RKO (cell line): ENCODE measurements around the gene SH3GLB1.

Source experiments
- DNase-seq: peaks from one replicate; pipeline ENCODE4 v3.0.0-alpha.2; 2016; ENCODE audit warnings: low spot score

The SH3GLB1 gene

GRCh38 chr1:86739648-86740509 is 35.5 kb downstream of the SH3GLB1 start:
- DNase-seq = no peak

- DNase-seq = peak; percentile 39
Observed at GRCh38 chr1:86741947-86742572, 37.7 kb downstream of the SH3GLB1 start.

GRCh38 chr1:86747304-86747703 is 42.9 kb downstream of the SH3GLB1 start:
- DNase-seq = no peak

- no peak for DNase-seq
Observed at GRCh38 chr1:86748622-86749373, 44.4 kb downstream of the SH3GLB1 start.

- DNase-seq = peak; percentile 7
Observed at GRCh38 chr1:86750076-86750475, 45.7 kb downstream of the SH3GLB1 start.

- DNase-seq = peak; percentile 19
Observed at GRCh38 chr1:86750530-86750929, 46.2 kb downstream of the SH3GLB1 start.

GRCh38 chr1:86751923-86752322 is 47.5 kb downstream of the SH3GLB1 start:
- no peak for DNase-seq

GRCh38 chr1:86753700-86754099 is 49.3 kb downstream of the SH3GLB1 start:
- DNase-seq = peak; percentile 34

GRCh38 chr1:86754265-86754974 is 50.0 kb downstream of the SH3GLB1 start:
- peak; percentile 16 for DNase-seq

- DNase-seq = no peak
Observed at GRCh38 chr1:86756062-86756406, 51.7 kb downstream of the SH3GLB1 start.

GRCh38 chr1:86757272-86757984 is 53.1 kb downstream of the SH3GLB1 start:
- no peak for DNase-seq

- DNase-seq = no peak
Observed at GRCh38 chr1:86758570-86758969, 54.2 kb downstream of the SH3GLB1 start.

- no peak for DNase-seq
Observed at GRCh38 chr1:86760199-86760598, 55.8 kb downstream of the SH3GLB1 start.

- DNase-seq = no peak
Observed at GRCh38 chr1:86762336-86762735, 58.0 kb downstream of the SH3GLB1 start.

- no peak for DNase-seq
Observed at GRCh38 chr1:86764523-86764922, 60.1 kb downstream of the SH3GLB1 start.

- DNase-seq = no peak
Observed at GRCh38 chr1:86765073-86765472, 60.7 kb downstream of the SH3GLB1 start.

GRCh38 chr1:86765674-86766073 is 61.3 kb downstream of the SH3GLB1 start:
- DNase-seq = no peak

GRCh38 chr1:86768554-86768953 is 64.2 kb downstream of the SH3GLB1 start:
- DNase-seq = no peak

GRCh38 chr1:86769065-86769464 is 64.7 kb downstream of the SH3GLB1 start:
- no peak for DNase-seq

GRCh38 chr1:86773341-86774288 is 69.2 kb downstream of the SH3GLB1 start:
- DNase-seq = peak; percentile 35
